Kidney (tissue), 14 donors: ENCODE measurements around the gene GFOD1. TPM values are rescaled to one million over a fixed set of nuclear protein-coding genes. Genes with fewer than 3 reads are reported as not detected.

ENCODE experiments used
- DNase-seq, 5 donors: peaks; one replicate each; pipeline ENCODE4 v3.0.0-alpha.2; 2013 to 2020
- FAIRE-seq: peaks from 2 replicates; lab custom pipeline; 2012; peaks lifted over from hg19 to GRCh38; lab: Jason Lieb, UNC
- H3K27ac ChIP-seq, 2 donors: one replicate each; pipeline ENCODE4 v1.7.0; 2013; ENCODE audit warnings: low read depth in 2 of 2, low read length in 2 of 2, inconsistent platforms in 1 of 2
- H3K27me3 ChIP-seq: one replicate; pipeline ENCODE4 v1.7.1; 2013; ENCODE audit warnings: low read length, inconsistent platforms; ENCODE audit not compliant: control insufficient read depth, insufficient read depth
- H3K36me3 ChIP-seq, 3 donors: one replicate each; pipeline versions ENCODE4 v1.7.0 to v1.7.1; 2013; ENCODE audit warnings: low read length in 3 of 3, control low read depth in 1 of 3, inconsistent platforms in 1 of 3; ENCODE audit not compliant: insufficient read depth in 3 of 3, control insufficient read depth in 2 of 3
- H3K4me1 ChIP-seq, 3 donors: one replicate each; pipeline versions ENCODE4 v1.7.0 to v1.7.1; 2013; ENCODE audit warnings: low read length in 3 of 3, inconsistent platforms in 1 of 3, low read depth in 1 of 3; ENCODE audit not compliant: control insufficient read depth in 2 of 3, insufficient read depth in 2 of 3
- H3K4me3 ChIP-seq, 3 donors: one replicate each; pipeline versions ENCODE4 v1.7.0 to v1.8.1; 2013; ENCODE audit warnings: low read length in 3 of 3, control low read depth in 1 of 3, inconsistent platforms in 1 of 3
- H3K9ac ChIP-seq, 3 donors: one replicate each; pipeline versions ENCODE4 v1.7.0 to v1.7.1; 2013; ENCODE audit warnings: low read length in 3 of 3, control low read depth in 1 of 3, inconsistent platforms in 1 of 3
- H3K9me3 ChIP-seq, 3 donors: one replicate each; pipeline versions ENCODE4 v1.7.0 to v1.7.1; 2013; ENCODE audit warnings: low read length in 3 of 3, control low read depth in 1 of 3, inconsistent platforms in 1 of 3; ENCODE audit not compliant: control insufficient read depth in 2 of 3, insufficient read depth in 1 of 3
- intact Hi-C: fragments of 100-400 bp; cut with DNase I; formaldehyde crosslinking; loops from one replicate; pipeline ENCODE4 v1.11.1; 2022
- polyA plus RNA-seq: library from polyadenylated mRNA; stranded (reverse); fragments of 350-450 nt; fragmentation: Illumina TruSeq; extraction: RNeasy Lipid Tissue Mini Kit (QIAGEN cat#74804); gene quantifications from one replicate; pipeline ENCODE4 v1.2.3, GENCODE V29; 2014; ENCODE audit warnings: low read depth, low replicate concordance; ENCODE audit not compliant: insufficient read depth
- total RNA-seq: library from RNA; stranded (reverse); fragmentation: NEBNext Ultra II Directional; extraction: Animal tissue kit (Norgen Biotek cat#: 25700); gene quantifications from one replicate; pipeline ENCODE4 v1.2.1, GENCODE V29; 2021
- TF ChIP-seq, protein P1 (sequence below): IDR thresholded peaks from 3 replicates; pipeline ENCODE4 v1.5.1; 2012; ENCODE audit warnings: mild to moderate bottlenecking, moderate library complexity, borderline replicate concordance; ENCODE audit not compliant: insufficient read depth; ENCODE audit errors: extremely low read depth
- donor health status: control.
- donor health status: control.
- donor health status: control.
- donor health status: control.
- donor health status: control.
- donor health status: DM: yes; HTN: yes; CAD: no.
- donor health status: Normal renal cell carcinoma (clear cell type).

Gene GFOD1
- total and polyA plus RNA-seq, 2 donors from 2014 or later: 2.1 to 14.6 TPM

GRCh38 chr6:13455552-13455966, 31.8 kb downstream of the GFOD1 start:
- H3K9ac ChIP-seq: no peak overlapping the region
- intact Hi-C loops: no loop called here
- H3K9me3 ChIP-seq: no peaks in the 10 kb centered on the region
- DNase-seq: no peak
- no peaks in the 10 kb centered on the region for H3K4me1 ChIP-seq
- no peaks in the 10 kb centered on the region for H3K36me3 ChIP-seq
- no peaks in the 10 kb centered on the region for H3K27me3 ChIP-seq
- H3K27ac ChIP-seq: no peak overlapping the region
- H3K4me3 ChIP-seq: no peak overlapping the region
- no peak for FAIRE-seq
- TF ChIP-seq, protein P1, sequence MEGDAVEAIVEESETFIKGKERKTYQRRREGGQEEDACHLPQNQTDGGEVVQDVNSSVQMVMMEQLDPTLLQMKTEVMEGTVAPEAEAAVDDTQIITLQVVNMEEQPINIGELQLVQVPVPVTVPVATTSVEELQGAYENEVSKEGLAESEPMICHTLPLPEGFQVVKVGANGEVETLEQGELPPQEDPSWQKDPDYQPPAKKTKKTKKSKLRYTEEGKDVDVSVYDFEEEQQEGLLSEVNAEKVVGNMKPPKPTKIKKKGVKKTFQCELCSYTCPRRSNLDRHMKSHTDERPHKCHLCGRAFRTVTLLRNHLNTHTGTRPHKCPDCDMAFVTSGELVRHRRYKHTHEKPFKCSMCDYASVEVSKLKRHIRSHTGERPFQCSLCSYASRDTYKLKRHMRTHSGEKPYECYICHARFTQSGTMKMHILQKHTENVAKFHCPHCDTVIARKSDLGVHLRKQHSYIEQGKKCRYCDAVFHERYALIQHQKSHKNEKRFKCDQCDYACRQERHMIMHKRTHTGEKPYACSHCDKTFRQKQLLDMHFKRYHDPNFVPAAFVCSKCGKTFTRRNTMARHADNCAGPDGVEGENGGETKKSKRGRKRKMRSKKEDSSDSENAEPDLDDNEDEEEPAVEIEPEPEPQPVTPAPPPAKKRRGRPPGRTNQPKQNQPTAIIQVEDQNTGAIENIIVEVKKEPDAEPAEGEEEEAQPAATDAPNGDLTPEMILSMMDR: no peak

DNA sequence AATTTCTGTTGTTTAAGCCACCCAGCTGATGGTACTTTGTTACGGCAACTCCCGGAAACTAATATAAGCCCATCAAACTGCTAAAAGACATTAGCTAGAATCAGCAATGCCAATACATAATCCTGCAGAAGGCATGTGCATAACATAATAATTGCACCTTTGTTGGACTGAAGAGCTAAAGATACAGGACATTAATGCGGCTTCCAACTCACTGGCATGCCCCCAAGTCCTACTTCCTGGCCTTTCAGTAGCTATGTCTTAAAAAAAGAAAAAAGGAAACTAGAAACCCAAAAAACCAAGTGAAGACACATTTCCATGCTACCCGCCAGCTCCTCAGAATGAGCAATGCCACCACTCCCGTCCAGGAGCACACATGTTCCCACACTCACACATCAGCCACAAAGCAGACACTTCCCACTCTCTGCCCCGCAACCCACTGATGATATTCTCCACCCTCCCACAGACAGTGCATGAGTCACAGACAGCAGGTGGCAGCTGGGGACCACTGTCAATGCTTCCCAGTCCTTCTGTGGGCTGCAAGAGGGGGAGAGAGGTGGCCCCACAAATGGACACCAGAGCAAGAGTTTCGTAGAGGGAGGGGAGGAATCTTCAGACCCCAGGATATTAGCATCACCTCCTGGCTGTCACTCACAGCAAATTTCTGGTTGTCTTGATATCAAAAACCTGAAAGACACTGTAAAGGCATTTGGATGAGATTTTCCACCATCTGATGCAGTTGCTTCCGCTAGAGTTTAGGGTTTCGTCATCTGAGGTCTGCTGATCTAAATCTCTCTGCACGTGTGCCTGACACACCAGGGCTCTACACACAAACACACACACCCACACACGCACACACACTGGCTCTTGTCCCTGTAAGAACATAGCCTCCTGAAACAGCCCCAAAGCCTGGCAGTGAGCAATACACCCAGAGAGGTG, 32.8 kb downstream of the GFOD1 start:
- intact Hi-C loops: no loop called here
- no peaks in the 10 kb centered on the region for H3K36me3 ChIP-seq
- no peaks in the 10 kb centered on the region for H3K9me3 ChIP-seq
- H3K27me3 ChIP-seq: no peaks in the 10 kb centered on the region
- no peak overlapping the region for H3K4me3 ChIP-seq
- no peak overlapping the region for H3K9ac ChIP-seq
- DNase-seq (peak in 3 of 5 donors; percentile 34 to 37 (median 36)), FAIRE-seq (no peak)
- no peak overlapping the region for H3K27ac ChIP-seq
- H3K4me1 ChIP-seq: no peaks in the 10 kb centered on the region
- TF ChIP-seq, protein P1: no peak

DNA sequence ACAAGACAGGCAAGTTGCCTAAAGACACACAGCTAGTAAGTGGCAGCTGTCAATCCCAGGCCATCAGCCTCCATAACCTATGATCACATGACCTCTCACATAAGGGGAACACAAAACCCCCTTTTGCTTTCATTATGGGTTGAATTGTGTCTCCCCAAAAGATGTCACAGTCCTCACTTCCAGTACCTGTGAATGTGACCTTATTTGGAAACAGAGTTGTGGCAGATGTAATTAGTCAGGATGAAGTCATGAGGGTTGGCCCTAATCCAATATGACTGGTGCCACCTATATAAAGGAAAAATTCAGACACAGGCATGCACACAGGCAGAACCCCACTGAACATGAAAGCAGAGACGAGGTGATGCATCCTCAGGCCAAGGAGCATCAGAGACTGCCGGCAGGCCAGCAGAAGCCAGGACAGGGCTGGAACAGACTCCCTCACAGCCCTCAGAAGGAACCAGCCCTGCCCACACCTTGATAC, 33.6 kb downstream of the GFOD1 start:
- Histone ChIP-seq H3K9me3 (no peaks in the 10 kb centered on the region), H3K27me3 (no peaks in the 10 kb centered on the region), H3K4me1 (no peaks in the 10 kb centered on the region), H3K36me3 (no peaks in the 10 kb centered on the region), H3K4me3 (no peak overlapping the region), H3K27ac (no peak overlapping the region), H3K9ac (no peak overlapping the region)
- FAIRE-seq (no peak), DNase-seq (no peak)
- intact Hi-C loops: no loop called here
- TF ChIP-seq, protein P1: no peak
